ENCODE results near the gene LRIG1. TPM values are rescaled to one million over a fixed set of nuclear protein-coding genes. Genes with fewer than 3 reads are reported as not detected.

The LRIG1 gene
- total and polyA plus RNA-seq, 2 experiments from 2014 or later: 8.2 to 13.3 TPM

- H3K27me3 ChIP-seq: no peaks in the 10 kb centered on the region
- no peaks in the 10 kb centered on the region for H4K20me1 ChIP-seq (ENCODE audit: insufficient read depth, poor library complexity, severe bottlenecking)
- H3K27ac ChIP-seq: no peak overlapping the region
- WGBS (ENCODE audit: low lambda C conversion rate, missing lambda C conversion rate): 89% methylated on average over 2 of the region's 2 CpGs
- no peak overlapping the region for H2AFZ ChIP-seq
- no peaks in the 10 kb centered on the region for H3K9me3 ChIP-seq (ENCODE audit: low read depth)
- H3K79me2 ChIP-seq: no peaks in the 10 kb centered on the region
- no peaks in the 10 kb centered on the region for H3K36me3 ChIP-seq (replicated peaks; ENCODE audit: insufficient read depth, low read depth)
- no peak for DNase-seq (ENCODE audit: low spot score)
- no peak overlapping the region for H3K4me2 ChIP-seq
- H3K4me3 ChIP-seq: no peak overlapping the region
- H3K4me1 ChIP-seq (ENCODE audit: insufficient read depth): no peaks in the 10 kb centered on the region
- no peaks in the 10 kb centered on the region for H3K9me2 ChIP-seq (replicated peaks; ENCODE audit: insufficient read depth)
- TF ChIP-seq EZH2 (IDR thresholded peaks at IDR 0.05; ENCODE audit: borderline replicate concordance) (no peak), CTCF (IDR thresholded peaks at IDR 0.05; ENCODE audit: poor library complexity) (no peak), EZH2phosphoT487 (IDR thresholded peaks at IDR 0.05; ENCODE audit: low read depth, severe bottlenecking, unreplicated experiment) (no peak)
These were observed 16.4 kb upstream of the LRIG1 start for GRCh38 chr3:66517241-66517640.

- Histone ChIP-seq H2AFZ (no peak overlapping the region), H3K4me3 (no peak overlapping the region), H3K36me3 (replicated peaks; ENCODE audit: insufficient read depth, low read depth) (no peaks in the 10 kb centered on the region), H3K27me3 (no peaks in the 10 kb centered on the region), H3K9me2 (replicated peaks; ENCODE audit: insufficient read depth) (no peaks in the 10 kb centered on the region), H3K9me3 (ENCODE audit: low read depth) (no peaks in the 10 kb centered on the region), H4K20me1 (ENCODE audit: insufficient read depth, poor library complexity, severe bottlenecking) (no peaks in the 10 kb centered on the region), H3K27ac (no peak overlapping the region), H3K79me2 (no peaks in the 10 kb centered on the region), H3K4me1 (ENCODE audit: insufficient read depth) (peaks cover 5% of the 10 kb centered on the region), H3K4me2 (no peak overlapping the region)
- 78% methylated on average over 7 of the region's 7 CpGs for WGBS (ENCODE audit: low lambda C conversion rate, missing lambda C conversion rate)
- no peak for DNase-seq (ENCODE audit: low spot score)
- TF ChIP-seq CTCF (IDR thresholded peaks at IDR 0.05; ENCODE audit: poor library complexity) (no peak), EZH2phosphoT487 (IDR thresholded peaks at IDR 0.05; ENCODE audit: low read depth, severe bottlenecking, unreplicated experiment) (no peak), EZH2 (IDR thresholded peaks at IDR 0.05; ENCODE audit: borderline replicate concordance) (no peak)
These were observed 7.6 kb upstream of the LRIG1 start for GRCh38 chr3:66508461-66508860.

GRCh38 chr3:66507423-66508260 lies 6.8 kb upstream of the LRIG1 start:
- Histone ChIP-seq H3K4me2 (no peak overlapping the region), H3K27me3 (no peaks in the 10 kb centered on the region), H3K9me3 (ENCODE audit: low read depth) (no peaks in the 10 kb centered on the region), H3K9me2 (replicated peaks; ENCODE audit: insufficient read depth) (no peaks in the 10 kb centered on the region), H3K79me2 (no peaks in the 10 kb centered on the region), H3K27ac (no peak overlapping the region), H3K36me3 (replicated peaks; ENCODE audit: insufficient read depth, low read depth) (no peaks in the 10 kb centered on the region), H4K20me1 (ENCODE audit: insufficient read depth, poor library complexity, severe bottlenecking) (no peaks in the 10 kb centered on the region), H2AFZ (no peak overlapping the region), H3K4me3 (no peak overlapping the region), H3K4me1 (ENCODE audit: insufficient read depth) (peaks cover 5% of the 10 kb centered on the region)
- no peak for DNase-seq (ENCODE audit: low spot score)
- WGBS (ENCODE audit: low lambda C conversion rate, missing lambda C conversion rate): 58% methylated on average over 8 of the region's 8 CpGs
- TF ChIP-seq CTCF (IDR thresholded peaks at IDR 0.05; ENCODE audit: poor library complexity) (no peak), EZH2phosphoT487 (IDR thresholded peaks at IDR 0.05; ENCODE audit: low read depth, severe bottlenecking, unreplicated experiment) (peak; percentile 39), EZH2 (IDR thresholded peaks at IDR 0.05; ENCODE audit: borderline replicate concordance) (no peak)
